OCI-LY1 (cell line): ENCODE results near the gene PRKG1.

Experiments used
- CTCF ChIP-seq: fragments of 200-600 bp; sonication (generic), shearing (Covaris generic); IDR thresholded peaks from 2 replicates; pipeline ENCODE4 v1.5.1; 2017; ENCODE audit warnings: mild to moderate bottlenecking, antibody characterized with exemption, low read length, moderate library complexity, mixed read lengths
- EZH2 ChIP-seq: fragments of 200-600 bp; sonication (generic), shearing (Covaris generic); IDR thresholded peaks from 2 replicates; pipeline ENCODE4 v1.8.0; 2017; ENCODE audit warnings: borderline replicate concordance, mixed run types, mild to moderate bottlenecking, antibody characterized with exemption, low read length, moderate library complexity, mixed read lengths

DNA sequence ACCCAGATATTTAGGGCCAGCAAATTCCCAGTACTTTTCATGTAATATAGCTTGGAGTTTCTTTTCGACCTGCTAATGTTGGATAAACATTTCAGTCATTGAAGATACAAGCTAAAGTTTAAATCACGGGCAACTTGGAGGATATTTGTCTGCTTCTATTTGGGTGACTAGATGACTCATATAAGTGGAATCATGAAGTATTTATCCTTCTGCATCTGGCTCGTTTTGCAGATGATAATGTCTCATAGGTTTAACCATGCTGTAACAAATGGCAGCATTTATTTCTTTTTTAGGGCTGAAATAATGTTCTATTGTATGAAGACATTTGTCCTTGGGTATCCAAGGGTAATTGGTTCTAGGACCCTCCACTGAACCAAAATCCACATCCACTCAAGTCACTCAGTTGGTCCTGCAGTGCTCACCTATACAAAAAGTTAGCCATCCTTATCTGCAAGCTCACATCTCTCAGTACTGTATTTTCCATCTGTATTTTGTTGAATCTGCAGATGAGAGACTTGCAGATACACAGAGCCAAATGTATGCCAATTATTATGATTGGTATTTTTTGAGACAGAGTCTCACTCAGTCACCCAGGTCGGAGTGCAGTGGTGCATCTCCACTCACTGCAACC lies 812.3 kb downstream of the PRKG1 start:
- TF ChIP-seq EZH2 (no peak), CTCF (no peak)
